ENCODE data around the gene ZNF106.

DNA sequence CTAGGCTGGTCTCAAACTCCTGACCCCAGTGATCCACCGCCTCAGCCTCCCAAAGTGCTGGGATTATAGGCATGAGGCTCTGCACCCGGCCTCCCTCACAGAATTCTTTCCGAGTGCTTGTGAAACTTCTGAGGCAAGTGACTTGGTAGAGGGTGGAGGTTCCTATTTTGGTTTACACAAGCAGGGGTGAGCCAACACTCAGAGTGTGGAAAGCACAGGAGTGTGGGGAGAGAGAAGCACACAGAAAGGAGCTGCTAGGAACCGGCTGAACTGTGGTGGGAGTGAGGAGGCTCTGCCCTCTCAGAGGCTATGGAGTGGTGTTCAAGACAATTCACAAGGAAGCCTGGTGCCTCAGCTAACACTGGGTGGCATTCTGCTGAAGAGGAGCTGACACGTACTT is 123.9 kb downstream of the ZNF106 start:
- TF ChIP-seq POLR2AphosphoS5 (IDR thresholded peaks at IDR 0.05; ENCODE audit: low read depth, low read length): no peak
- TF ChIP-seq POLR2A (IDR thresholded peaks at IDR 0.05; ENCODE audit: low read depth, low read length): no peak

Measured in GM12891 (cell line).